PC-3 (cell line): ENCODE data around the gene RASA2.

Experiments used
- EZH2phosphoT487 ChIP-seq: fragments of 300-600 bp; sonication (generic); IDR thresholded peaks from 2 replicates; pipeline ENCODE4 v1.6.1; 2018; ENCODE audit warnings: mild to moderate bottlenecking, antibody characterized with exemption, low read length, borderline replicate concordance
- TF ChIP-seq, protein P1 (sequence below): fragments of 300-600 bp; sonication (generic); conservative IDR thresholded peaks from 2 replicates; pipeline ENCODE4 v1.5.1; 2017; ENCODE audit warnings: antibody characterized with exemption, low read depth, mild to moderate bottlenecking, low read length

DNA sequence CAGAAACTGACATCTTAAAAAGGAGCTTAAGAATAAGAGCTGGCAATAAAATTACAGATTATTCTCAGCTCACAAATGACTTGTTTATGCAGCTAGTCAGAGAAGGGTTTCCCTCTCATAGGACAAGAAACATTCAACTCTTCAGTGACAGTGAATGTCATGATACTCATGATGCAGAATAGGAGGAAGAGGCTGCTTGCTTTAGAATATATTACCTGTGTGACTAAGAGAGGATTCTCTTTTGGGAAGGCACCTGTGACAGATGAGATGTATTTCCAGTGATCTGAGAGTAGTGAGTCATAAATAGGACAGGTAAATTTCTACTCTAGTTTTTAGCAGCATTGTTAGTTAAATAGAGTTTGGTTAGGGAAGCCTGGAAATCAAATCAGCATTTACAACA lies 39.9 kb downstream of the RASA2 start:
- TF ChIP-seq, protein P1, sequence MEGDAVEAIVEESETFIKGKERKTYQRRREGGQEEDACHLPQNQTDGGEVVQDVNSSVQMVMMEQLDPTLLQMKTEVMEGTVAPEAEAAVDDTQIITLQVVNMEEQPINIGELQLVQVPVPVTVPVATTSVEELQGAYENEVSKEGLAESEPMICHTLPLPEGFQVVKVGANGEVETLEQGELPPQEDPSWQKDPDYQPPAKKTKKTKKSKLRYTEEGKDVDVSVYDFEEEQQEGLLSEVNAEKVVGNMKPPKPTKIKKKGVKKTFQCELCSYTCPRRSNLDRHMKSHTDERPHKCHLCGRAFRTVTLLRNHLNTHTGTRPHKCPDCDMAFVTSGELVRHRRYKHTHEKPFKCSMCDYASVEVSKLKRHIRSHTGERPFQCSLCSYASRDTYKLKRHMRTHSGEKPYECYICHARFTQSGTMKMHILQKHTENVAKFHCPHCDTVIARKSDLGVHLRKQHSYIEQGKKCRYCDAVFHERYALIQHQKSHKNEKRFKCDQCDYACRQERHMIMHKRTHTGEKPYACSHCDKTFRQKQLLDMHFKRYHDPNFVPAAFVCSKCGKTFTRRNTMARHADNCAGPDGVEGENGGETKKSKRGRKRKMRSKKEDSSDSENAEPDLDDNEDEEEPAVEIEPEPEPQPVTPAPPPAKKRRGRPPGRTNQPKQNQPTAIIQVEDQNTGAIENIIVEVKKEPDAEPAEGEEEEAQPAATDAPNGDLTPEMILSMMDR, result no peak
- no peak for TF ChIP-seq EZH2phosphoT487
